Glutamatergic neuron (in vitro differentiated cells): Measurements from ENCODE around the gene EPB41L3. TPM values are rescaled to one million over a fixed set of nuclear protein-coding genes. Genes with fewer than 3 reads are reported as not detected.

Experiments used
- DNase-seq: peaks from one replicate; pipeline ENCODE4 v3.0.0; 2022
- H3K27ac Mint-ChIP-seq: one replicate; pipeline ENCODE4 v1.8.0; 2020; ENCODE audit warnings: mild to moderate bottlenecking, mixed read lengths, inconsistent platforms; ENCODE audit not compliant: unreplicated experiment
- H3K27me3 Mint-ChIP-seq: one replicate; pipeline ENCODE4 v1.8.0; 2020; ENCODE audit warnings: mild to moderate bottlenecking, moderate library complexity, mixed read lengths, inconsistent platforms; ENCODE audit not compliant: unreplicated experiment
- H3K36me3 Mint-ChIP-seq: one replicate; pipeline ENCODE4 v1.8.0; 2020; ENCODE audit warnings: mild to moderate bottlenecking, mixed read lengths, inconsistent platforms; ENCODE audit not compliant: unreplicated experiment
- H3K4me1 Mint-ChIP-seq: one replicate; pipeline ENCODE4 v1.8.0; 2020; ENCODE audit warnings: mild to moderate bottlenecking, low read depth, mixed read lengths, inconsistent platforms; ENCODE audit not compliant: unreplicated experiment
- H3K4me3 Mint-ChIP-seq: one replicate; pipeline ENCODE4 v1.8.0; 2020; ENCODE audit warnings: mild to moderate bottlenecking, mixed read lengths, inconsistent platforms; ENCODE audit not compliant: unreplicated experiment
- H3K9me3 Mint-ChIP-seq: one replicate; pipeline ENCODE4 v1.8.0; 2020; ENCODE audit warnings: mild to moderate bottlenecking, moderate library complexity, mixed read lengths, inconsistent platforms; ENCODE audit not compliant: unreplicated experiment
- total RNA-seq: library from RNA; stranded (reverse); fragmentation: NEBNext Ultra II Directional; extraction: Animal tissue kit (Norgen Biotek cat#: 25700); gene quantifications from one replicate; pipeline ENCODE4 v1.2.1, GENCODE V29; 2021; ENCODE audit not compliant: unreplicated experiment
- TF ChIP-seq, protein P1 (sequence below): fragments of 200-600 bp; sonication (generic); IDR thresholded peaks from one replicate; pipeline ENCODE4 v1.5.0; 2021; ENCODE audit not compliant: partially characterized antibody, unreplicated experiment

Gene EPB41L3
- total RNA-seq, 1 donor from 2014 or later: 368 TPM

DNA sequence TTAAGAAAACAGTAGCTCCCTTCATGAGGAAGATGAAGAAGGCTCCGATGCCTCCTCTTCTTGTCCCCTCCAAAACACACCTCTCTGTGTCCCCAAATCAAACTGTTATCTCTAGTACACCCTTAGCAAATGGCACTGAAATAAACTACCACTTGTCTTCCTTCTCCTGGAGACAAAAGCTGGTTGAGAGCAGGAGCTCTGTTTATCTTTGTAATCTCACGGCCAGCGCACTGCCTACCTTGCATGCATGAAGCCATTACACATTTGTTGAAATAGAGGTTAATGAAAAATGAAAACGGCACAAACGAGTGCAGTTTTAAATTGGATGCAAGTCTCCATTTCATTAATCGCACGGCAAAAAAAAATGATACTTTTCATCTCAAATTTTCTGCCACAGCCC is 113.7 kb downstream of the EPB41L3 start:
- peaks cover 4% of the 10 kb centered on the region for H3K36me3 Mint-ChIP-seq
- H3K27ac Mint-ChIP-seq: no peak overlapping the region
- peaks cover 2% of the 10 kb centered on the region for H3K9me3 Mint-ChIP-seq
- TF ChIP-seq, protein P1, sequence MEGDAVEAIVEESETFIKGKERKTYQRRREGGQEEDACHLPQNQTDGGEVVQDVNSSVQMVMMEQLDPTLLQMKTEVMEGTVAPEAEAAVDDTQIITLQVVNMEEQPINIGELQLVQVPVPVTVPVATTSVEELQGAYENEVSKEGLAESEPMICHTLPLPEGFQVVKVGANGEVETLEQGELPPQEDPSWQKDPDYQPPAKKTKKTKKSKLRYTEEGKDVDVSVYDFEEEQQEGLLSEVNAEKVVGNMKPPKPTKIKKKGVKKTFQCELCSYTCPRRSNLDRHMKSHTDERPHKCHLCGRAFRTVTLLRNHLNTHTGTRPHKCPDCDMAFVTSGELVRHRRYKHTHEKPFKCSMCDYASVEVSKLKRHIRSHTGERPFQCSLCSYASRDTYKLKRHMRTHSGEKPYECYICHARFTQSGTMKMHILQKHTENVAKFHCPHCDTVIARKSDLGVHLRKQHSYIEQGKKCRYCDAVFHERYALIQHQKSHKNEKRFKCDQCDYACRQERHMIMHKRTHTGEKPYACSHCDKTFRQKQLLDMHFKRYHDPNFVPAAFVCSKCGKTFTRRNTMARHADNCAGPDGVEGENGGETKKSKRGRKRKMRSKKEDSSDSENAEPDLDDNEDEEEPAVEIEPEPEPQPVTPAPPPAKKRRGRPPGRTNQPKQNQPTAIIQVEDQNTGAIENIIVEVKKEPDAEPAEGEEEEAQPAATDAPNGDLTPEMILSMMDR: no peak
- H3K4me1 Mint-ChIP-seq: peaks cover 3% of the 10 kb centered on the region
- no peak overlapping the region for H3K4me3 Mint-ChIP-seq
- H3K27me3 Mint-ChIP-seq: peaks cover 2% of the 10 kb centered on the region
- DNase-seq: no peak

DNA sequence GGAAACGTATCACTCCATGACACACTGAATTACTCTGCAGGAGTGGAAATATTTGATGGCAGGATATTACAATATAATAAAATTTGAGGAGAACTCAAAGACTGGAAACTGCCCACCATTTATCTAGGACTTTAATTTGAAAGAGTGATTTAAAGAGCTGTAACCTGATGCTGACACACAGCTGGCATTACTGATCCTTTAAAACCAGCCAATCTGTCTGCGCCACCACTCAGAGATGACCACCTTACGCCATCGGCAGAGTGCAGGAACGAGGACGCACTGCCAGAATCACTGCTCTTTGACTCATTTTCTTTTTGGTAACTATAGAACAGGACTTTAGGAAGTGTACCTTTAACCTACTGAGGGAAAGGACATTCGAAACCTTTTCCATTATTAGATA is 114.1 kb downstream of the EPB41L3 start:
- peaks cover 3% of the 10 kb centered on the region for H3K4me1 Mint-ChIP-seq
- TF ChIP-seq, protein P1: no peak
- no peak overlapping the region for H3K4me3 Mint-ChIP-seq
- H3K27me3 Mint-ChIP-seq: peaks cover 2% of the 10 kb centered on the region
- H3K27ac Mint-ChIP-seq: no peak overlapping the region
- DNase-seq: no peak
- H3K9me3 Mint-ChIP-seq: peaks cover 2% of the 10 kb centered on the region
- peaks cover 4% of the 10 kb centered on the region for H3K36me3 Mint-ChIP-seq

DNA sequence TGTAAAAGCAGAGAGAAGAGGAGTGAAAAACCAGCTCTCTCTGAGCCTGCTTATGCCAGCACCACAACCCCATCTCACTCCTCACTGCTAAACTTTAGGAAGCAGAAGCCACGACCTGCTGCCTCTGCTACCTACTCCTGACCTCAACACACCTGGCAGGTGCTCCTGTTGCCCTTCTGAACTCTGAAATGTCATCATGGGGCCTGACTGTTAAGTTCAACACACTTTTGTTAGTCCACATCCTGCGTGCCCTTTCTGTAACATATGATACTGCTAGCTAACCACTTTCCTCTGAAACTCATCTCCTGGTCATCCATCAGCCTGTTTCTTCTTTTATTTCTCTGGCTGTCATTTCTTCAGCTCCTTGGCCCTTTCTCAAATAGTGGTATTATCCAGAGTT is 118.1 kb downstream of the EPB41L3 start:
- no peak overlapping the region for H3K27ac Mint-ChIP-seq
- H3K4me3 Mint-ChIP-seq: no peak overlapping the region
- H3K36me3 Mint-ChIP-seq: no peaks in the 10 kb centered on the region
- peaks cover 2% of the 10 kb centered on the region for H3K27me3 Mint-ChIP-seq
- no peak for DNase-seq
- no peaks in the 10 kb centered on the region for H3K4me1 Mint-ChIP-seq
- H3K9me3 Mint-ChIP-seq: no peaks in the 10 kb centered on the region
- TF ChIP-seq, protein P1: no peak

DNA sequence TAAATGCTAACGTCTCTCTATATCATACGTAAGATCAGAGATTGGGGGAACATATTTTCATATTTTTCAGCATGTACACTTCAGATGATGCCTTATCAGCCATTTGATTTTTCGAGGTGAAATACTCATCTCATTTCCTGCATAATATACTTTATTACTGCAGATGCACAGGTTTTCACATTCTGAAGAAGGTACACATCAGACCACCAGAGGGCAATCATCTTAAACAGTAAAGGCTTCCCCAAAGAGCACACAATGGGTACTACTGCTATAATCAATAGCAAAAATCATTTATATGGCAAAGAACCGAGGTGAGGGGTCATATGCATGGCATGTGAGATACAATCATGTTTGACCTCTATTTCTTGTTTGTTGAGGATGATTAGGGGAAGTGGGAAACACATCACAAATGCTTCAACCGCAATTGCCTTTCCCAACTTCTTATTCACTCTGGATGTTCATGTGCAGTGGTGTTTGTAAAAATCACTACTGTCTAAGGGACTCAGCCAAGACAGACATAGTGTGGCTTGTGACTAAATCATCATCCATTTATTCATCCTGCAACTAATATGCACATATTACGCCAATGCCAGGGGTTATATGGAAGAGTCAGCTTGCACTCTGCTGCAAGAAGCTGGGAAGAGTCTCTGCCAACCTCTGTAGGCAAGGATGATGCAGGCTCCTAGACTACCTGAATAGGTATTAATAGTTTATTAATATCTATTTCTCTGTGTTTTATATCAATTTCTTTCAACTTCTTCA is 118.7 kb downstream of the EPB41L3 start:
- Mint-ChIP-seq H3K27me3 (peaks cover 2% of the 10 kb centered on the region), H3K36me3 (no peaks in the 10 kb centered on the region), H3K27ac (no peak overlapping the region), H3K4me1 (no peaks in the 10 kb centered on the region), H3K4me3 (no peak overlapping the region), H3K9me3 (no peaks in the 10 kb centered on the region)
- DNase-seq: no peak
- TF ChIP-seq, protein P1: peak; percentile 78

DNA sequence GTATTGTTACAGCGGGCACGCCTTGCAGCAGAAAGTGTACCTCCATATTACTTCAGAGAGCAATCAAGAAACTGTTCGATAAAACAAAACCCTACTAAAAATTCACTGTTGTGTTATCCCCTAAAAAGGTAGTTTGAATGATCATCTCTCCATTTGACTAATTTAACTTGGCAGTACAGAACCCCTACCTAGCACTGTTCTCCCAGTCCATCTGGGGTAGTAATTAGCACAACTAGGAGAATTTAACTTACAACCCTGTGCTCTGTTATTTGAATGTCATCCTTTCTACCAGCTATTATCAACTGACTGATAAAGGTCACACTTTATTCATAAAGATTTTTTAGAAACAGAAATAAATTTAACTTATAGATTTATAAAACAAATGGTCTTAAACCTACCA is 121.2 kb downstream of the EPB41L3 start:
- H3K4me3 Mint-ChIP-seq: no peak overlapping the region
- peaks cover 2% of the 10 kb centered on the region for H3K4me1 Mint-ChIP-seq

More for the DNA sequence above, 121.2 kb downstream of the EPB41L3 start:
- H3K27me3 Mint-ChIP-seq: no peaks in the 10 kb centered on the region
- DNase-seq: no peak
- H3K9me3 Mint-ChIP-seq: no peaks in the 10 kb centered on the region
- TF ChIP-seq, protein P1: no peak
- H3K27ac Mint-ChIP-seq: no peak overlapping the region
- no peaks in the 10 kb centered on the region for H3K36me3 Mint-ChIP-seq
